Non-pigmented ciliary epithelial cell (primary cell): ENCODE data around the gene ZNF92.
"Not testable (repeated sequence)": the region's sequence is repeated elsewhere in the genome, so short reads cannot be mapped to it uniquely, and the experiment has no call there.

ENCODE experiments used
- DNase-seq: peaks from one replicate; pipeline ENCODE4 v3.0.0-alpha.2; 2010; ENCODE audit warnings: low read depth

Gene ZNF92

DNA sequence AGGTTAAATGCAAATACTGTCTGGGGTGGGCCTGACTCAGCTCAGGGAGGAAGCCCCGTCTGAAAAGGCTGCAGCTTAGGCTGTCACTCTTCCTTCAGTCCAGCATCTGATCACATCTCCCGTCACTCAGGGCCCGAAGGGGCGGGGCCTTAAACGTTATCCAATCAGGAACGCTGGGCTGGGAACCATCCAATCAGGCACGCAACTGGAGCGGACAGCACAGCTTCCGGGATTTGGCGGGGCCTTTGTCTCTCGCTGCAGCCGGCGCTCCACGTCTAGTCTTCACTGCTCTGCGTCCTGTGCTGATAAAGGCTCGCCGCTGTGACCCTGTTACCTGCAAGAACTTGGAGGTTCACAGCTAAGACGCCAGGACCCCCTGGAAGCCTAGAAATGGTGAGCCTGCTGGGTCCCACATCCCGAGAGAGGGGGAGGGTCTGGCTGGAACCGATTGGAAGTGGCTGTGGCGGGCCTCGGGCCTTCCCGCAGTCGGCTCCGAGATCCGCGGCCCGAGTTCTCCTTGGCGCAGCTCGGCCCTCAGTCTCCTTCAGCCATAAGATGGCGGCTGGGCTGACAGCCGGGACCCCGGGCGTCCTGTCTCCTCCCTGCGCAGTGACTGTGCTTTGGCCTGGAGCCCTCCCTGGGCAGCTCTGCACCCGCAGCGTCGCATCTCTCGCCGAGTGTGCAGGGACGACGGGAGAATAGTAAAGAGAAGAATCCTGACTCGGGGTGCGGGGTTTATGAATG is at the start of gene ZNF92:
Gene ZNF92, plus strand, starts transcription at position 248 of the 744 bp plus-strand sequence. Its CDS starts 143 bp downstream, at position 391.
- DNase-seq: peak; percentile 81

- DNase-seq: no peak
Measured at GRCh38 chr7:65325793-65326432, 47.7 kb upstream of the ZNF92 start.

DNA sequence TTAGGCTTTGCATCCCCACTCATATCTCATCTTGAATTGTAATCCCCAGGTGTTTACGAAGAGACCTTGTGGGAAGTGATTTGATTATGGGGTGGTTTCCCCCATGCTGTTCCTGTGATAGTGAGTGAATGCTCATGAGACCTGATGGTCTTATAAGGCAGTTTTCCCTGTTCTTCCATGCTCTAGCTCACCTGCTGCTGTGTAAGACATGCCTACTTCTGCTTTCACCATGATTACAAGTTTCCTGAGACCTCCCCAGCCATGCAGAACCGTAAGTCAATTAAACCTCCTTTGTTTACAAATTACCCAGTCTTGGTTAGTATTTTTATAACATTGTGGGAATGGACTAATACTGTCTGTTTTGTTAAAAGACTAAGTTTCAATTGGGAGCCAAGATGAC is 35.3 kb upstream of the ZNF92 start:
- no peak for DNase-seq

- no peak for DNase-seq
Measured at GRCh38 chr7:65339257-65339656, 34.4 kb upstream of the ZNF92 start.

GRCh38 chr7:65342723-65343629 is 30.7 kb upstream of the ZNF92 start:
- DNase-seq: no peak

- DNase-seq: not testable (repeated sequence)
Measured at GRCh38 chr7:65344541-65344940, 29.1 kb upstream of the ZNF92 start.

DNA sequence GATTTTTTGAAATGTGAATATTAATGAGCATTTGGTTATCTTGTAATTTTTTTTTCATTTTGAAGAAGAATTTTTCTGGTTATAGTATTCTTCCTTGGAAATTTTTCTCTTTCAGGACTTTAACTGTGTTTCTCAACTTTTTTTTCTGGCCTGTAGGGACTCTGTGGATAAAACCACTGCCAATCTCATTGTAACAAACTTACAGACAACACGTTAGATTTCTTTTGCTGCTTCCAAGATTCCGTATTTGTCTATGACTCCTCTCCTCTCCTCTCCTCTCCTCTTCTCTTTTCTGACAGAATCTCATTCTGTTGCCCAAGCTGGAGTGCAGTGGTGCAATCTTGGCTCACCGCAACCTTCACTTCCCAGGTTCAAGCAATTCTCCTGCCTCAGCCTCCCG is 19.4 kb upstream of the ZNF92 start:
- no peak for DNase-seq

DNA sequence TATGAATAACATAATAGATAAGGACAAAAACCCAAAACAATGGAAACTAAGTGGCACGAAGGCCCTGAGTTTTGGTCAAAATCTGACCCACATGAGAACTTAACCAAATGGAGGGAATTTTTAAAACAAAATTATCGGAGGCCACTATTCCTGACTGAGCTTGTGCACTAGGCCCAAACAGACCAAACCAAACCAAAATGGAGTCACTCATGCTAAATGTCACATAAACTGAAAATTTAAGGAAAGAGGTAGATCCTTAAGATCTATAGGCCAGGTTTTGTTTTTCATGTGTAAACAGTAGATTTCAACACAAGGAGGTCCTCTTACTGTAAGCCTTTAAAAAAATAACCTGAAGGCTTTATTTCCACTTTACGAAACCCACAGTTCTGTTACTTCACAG is 3.8 kb upstream of the ZNF92 start:
- DNase-seq: no peak

GRCh38 chr7:65371468-65371867 is 2.2 kb upstream of the ZNF92 start:
- DNase-seq: no peak

DNA sequence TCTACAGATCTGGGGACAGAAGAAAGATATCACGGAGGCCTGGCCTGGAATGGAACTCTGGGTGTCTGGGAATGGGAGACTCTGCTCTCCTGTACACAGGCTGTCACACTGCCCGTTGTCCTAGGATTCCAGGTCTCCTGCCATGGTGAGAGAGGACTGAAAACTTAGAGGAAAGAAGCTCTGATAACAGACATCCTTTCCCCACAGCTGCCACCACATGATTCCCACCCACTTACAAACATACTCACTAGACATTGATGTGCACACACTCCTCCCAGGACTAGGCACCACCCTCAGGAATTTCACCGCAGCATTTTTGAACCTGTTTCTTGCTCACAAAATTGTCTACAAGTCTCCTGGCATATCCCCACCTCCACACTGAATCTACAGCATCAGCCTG is 5.7 kb downstream of the ZNF92 start:
- peak; percentile 37 for DNase-seq

DNA sequence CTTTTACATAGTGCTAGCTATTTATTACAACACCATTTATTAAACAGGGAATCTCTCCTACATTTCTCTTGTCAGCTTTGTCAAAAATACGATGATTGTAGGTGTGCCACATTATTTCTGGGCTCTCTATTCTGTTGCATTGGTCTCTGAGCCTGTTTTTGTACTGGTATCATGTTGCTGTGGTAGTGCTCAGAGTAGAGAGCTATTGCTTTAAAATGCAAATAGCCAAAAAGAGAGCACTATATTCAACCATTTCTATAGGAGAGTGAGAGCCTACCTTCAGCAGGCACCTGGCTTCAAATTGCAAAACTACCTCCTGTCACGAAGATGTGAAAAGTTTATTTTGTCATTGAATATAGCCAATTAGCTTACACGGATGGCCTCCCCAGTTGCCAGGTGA is 8.1 kb downstream of the ZNF92 start:
- DNase-seq: no peak

DNA sequence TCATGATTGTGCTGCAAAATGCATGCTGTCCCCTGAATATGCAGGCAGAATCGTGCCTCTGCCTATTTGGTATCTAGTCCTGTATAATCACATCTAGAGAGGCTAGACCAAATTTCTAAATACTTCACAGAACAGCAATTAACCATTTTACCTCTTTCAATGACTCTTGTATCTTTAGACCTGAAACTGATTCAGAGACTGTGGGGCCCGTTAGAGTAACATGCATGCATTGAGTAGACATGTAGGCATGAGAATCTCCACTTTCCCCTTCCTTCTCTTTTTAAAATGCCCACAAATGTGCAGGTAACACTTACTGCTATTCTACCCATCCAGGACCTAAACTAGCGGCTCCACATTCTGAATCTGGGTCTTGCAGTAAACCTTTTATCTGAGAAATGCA is 8.8 kb downstream of the ZNF92 start:
- DNase-seq: no peak

GRCh38 chr7:65387891-65388290 is 14.2 kb downstream of the ZNF92 start:
- DNase-seq: no peak

- no peak for DNase-seq
Measured at GRCh38 chr7:65390588-65390987, 16.9 kb downstream of the ZNF92 start.

GRCh38 chr7:65397730-65398142 is 24.1 kb downstream of the ZNF92 start:
- DNase-seq: peak; percentile 59

DNA sequence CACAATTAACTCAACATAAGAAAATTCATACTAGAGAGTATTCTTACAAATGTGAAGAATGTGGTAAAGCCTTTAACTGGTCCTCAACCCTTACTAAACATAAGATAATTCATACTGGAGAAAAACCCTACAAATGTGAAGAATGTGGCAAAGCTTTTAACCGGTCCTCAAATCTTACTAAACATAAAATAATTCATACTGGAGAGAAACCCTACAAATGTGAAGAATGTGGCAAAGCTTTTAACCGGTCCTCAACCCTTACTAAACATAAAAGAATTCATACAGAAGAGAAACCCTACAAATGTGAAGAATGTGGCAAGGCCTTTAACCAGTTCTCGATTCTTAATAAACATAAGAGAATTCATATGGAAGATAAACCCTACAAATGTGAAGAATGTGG is 25.0 kb downstream of the ZNF92 start:
- not testable (repeated sequence) for DNase-seq

GRCh38 chr7:65399101-65399500 is 25.4 kb downstream of the ZNF92 start:
- DNase-seq: not testable (repeated sequence)

DNA sequence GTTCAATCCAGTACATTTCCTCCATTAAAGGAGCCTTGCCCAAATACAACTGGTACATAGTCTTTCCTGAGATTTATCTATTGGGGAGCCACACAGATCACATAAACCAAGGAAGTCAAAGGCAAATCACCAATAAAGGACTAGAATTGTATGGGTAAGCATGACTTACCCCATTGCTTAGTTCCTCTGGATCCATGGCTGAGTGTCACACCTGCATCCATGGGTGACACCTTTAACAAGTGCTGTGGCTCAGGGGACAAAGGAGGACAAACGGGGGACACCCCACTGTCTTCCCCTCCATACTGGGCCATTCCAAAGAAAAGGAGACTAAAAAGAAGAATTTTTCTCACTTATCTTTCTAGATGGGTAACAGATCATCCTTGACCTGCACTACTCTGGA is 30.4 kb downstream of the ZNF92 start:
- DNase-seq: no peak

GRCh38 chr7:65406706-65407105 is 33.1 kb downstream of the ZNF92 start:
- DNase-seq: not testable (repeated sequence)

- DNase-seq: no peak
Measured at GRCh38 chr7:65409363-65409762, 35.7 kb downstream of the ZNF92 start.

DNA sequence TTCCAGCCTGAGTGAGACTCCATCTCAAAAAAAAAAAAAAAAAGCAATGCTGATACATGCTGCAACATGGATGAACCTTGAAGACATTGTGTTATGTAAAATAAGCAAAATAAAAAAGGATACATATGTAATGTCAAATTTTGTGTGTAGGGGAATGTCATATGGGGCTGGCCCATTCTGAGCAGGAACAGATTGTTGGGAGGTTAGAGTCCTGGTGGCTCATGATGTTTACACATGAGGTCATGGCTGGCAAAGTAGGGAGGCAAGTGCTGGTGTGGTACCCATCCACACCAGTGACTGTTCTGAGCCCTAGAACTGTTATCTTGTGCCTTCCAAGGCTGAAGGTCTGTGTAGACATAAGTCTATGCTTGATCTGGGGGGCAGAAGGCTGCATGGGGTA is 37.6 kb downstream of the ZNF92 start:
- no peak for DNase-seq

DNA sequence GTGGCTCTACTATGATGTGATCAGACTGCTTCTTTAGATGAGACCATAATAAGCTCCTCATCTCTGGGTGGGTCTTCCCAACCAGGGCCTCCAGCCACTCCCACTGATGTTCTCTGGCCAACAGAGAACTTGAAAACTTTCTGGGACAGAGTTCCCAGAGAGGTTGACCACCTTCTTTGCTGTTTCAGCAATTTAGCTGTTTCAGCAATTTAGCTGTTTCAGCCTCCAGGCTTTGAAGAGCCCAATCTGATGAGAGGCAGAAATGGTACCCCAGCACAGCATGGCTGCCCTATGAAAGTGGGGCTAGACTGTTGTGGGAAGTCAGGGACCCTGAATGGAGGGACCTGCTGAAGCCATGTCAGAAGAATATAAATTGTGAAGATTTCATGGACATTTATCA is 49.0 kb downstream of the ZNF92 start:
- DNase-seq: no peak

- DNase-seq: not testable (repeated sequence)
Measured at GRCh38 chr7:65423286-65423685, 49.6 kb downstream of the ZNF92 start.
